Measurements from ENCODE around the gene VWA3B. TPM values are rescaled to one million over a fixed set of nuclear protein-coding genes. Genes with fewer than 3 reads are reported as not detected.

Gene VWA3B
- total and polyA plus RNA-seq, 2 of the 4 experiments (the other 2 are of a cell fraction): not detected

DNA sequence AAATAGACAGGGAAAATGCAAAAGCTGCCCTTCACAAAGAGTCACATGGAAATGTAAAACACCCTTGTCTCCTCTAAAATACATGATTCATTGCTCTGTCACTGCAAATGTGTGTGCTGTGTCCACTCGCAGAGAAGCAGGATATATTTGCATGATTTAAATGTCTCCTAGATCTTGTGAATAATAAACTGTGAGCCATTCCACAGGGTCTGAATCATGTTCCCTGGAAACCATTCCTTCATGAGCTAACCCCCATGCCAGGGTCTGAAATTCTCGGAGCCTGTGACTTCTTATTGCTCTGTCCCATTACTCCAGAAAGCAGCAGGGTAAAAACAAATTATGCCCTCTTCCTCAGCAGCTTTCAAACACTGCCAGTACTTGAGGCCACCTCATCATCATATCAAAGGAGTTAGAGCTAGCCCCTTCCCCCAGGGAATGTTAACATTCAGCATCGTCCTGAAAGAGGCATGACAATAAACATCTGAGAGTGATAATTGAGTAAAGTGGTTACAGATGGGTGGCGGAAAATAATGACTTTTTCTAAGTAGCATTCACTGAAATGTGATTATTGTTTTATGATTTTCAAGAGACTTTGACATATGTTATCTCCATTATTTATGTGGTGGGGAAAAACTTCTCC, 247.6 kb downstream of the VWA3B start:
- Histone ChIP-seq H2BK5ac (ENCODE audit: low read depth, low read length, poor library complexity, severe bottlenecking) (peak overlapping the region; percentile 57), H4K8ac (ENCODE audit: low read depth in 2 of 2, low read length in 2 of 2) (0 out of 4 replicates have a peak overlapping the region, but pooled peaks of 1 of the 2 experiments have one; percentile 10), H2AK9ac (replicated peaks; ENCODE audit: low read depth, low read length, poor library complexity) (no peak overlapping the region), H3K14ac (replicated peaks; ENCODE audit: low read depth, low read length) (no peak overlapping the region; the same call in 1 of the 2 replicates), H3K56ac (ENCODE audit: extremely low read depth, insufficient read depth, low read length) (peak overlapping the region; percentile 62; the same call in 1 of the 2 replicates), H3K4me1 (ENCODE audit: control insufficient read depth, insufficient read depth, low read length) (peaks cover 6% of the 10 kb centered on the region), H2AFZ (replicated peaks; ENCODE audit: low read length, poor library complexity) (peak overlapping the region; percentile 84), H2BK20ac (ENCODE audit: low read depth, low read length) (peak overlapping the region; percentile 84), H2BK15ac (ENCODE audit: low read depth, low read length) (0 out of 3 replicates have a peak overlapping the region, but pooled peaks have one; percentile 49), H3K9me1 (ENCODE audit: insufficient read depth, low read length) (peaks cover 11% of the 10 kb centered on the region), H3K4me2 (ENCODE audit: low read depth, low read length) (peak overlapping the region; percentile 78; the same call in 1 of the 2 replicates), H3K9me3 (ENCODE audit: control insufficient read depth, insufficient read depth, low read length) (no peaks in the 10 kb centered on the region), H4K91ac (ENCODE audit: insufficient read depth, low read depth, low read length) (no peak overlapping the region), H3K18ac (ENCODE audit: low read depth, low read length) (peak overlapping the region; percentile 72; the same call in 1 of the 2 replicates), H3K23ac (ENCODE audit: low read depth, low read length) (peak overlapping the region; percentile 74; the same call in 1 of the 2 replicates), H3K36me3 (ENCODE audit: control insufficient read depth, insufficient read depth, low read length) (no peaks in the 10 kb centered on the region), H2BK120ac (ENCODE audit: low read depth, low read length) (peak overlapping the region; percentile 90), H2AK5ac (ENCODE audit: low read depth, low read length) (no peak overlapping the region), H3K4me3 (ENCODE audit: insufficient read depth, low read depth, low read length) (no peak overlapping the region), H4K20me1 (ENCODE audit: insufficient read depth, low read length) (no peaks in the 10 kb centered on the region), H4K5ac (ENCODE audit: low read depth, low read length) (no peak overlapping the region), H3K27me3 (ENCODE audit: control insufficient read depth, insufficient read depth, low read length) (peaks cover 2% of the 10 kb centered on the region), H3K4ac (ENCODE audit: low read depth, low read length) (peak overlapping the region; percentile 77), H3K27ac (ENCODE audit: insufficient read depth, low read length) (no peak overlapping the region), H3K9ac (ENCODE audit: low read depth, low read length) (no peak overlapping the region), H3K79me1 (ENCODE audit: low read depth in 1 of 2, low read length in 2 of 2) (no peaks in the 10 kb centered on the region)
- ChIA-PET CTCF (interaction anchor here (0.6 kb wide), 1 partner anchor 231 kb away, joined by 3 read pairs; no protein-coding TSS in a partner anchor), POLR2A (ENCODE audit: unreplicated experiment) (no interaction called here)
- WGBS, 2 experiments (ENCODE audit: extremely low coverage in 2 of 2, insufficient read length in 1 of 2): no CpG with 5 or more reads among the region's 4 CpGs
- ATAC-seq (ENCODE audit: low read depth): peak; percentile 97
- TF ChIP-seq FOS (IDR thresholded peaks at IDR 0.05; ENCODE audit: low read depth, low read length): no peak
- TF ChIP-seq BHLHE40 (IDR thresholded peaks at IDR 0.05; ENCODE audit: low read depth, low read length): 0 out of 2 replicates have a peak, but pooled peaks have one; percentile 14
- DNase-seq: peak; percentile 91
- dilution Hi-C loops (cut with HindIII; ENCODE audit: low sequenced_read_pairs, unreplicated experiment): no loop called here
- intact Hi-C loops (cut with micrococcal nuclease): no loop called here
- in situ Hi-C loops (cut with MboI; ENCODE audit: low sequenced_read_pairs): no loop called here
- no TSS peak for BruUV-seq (replicated peaks)

Measured in IMR-90 (cell line).